Activated T-helper 1 cell treated with Interleukin-2 at 50 U/mL for 16 hours (primary cell): Measurements from ENCODE around the gene EHMT1.

Experiments used
- DNase-seq: peaks from one replicate; pipeline ENCODE4 v3.0.0-alpha.2; 2020; ENCODE audit warnings: low read depth

EHMT1 gene

DNA sequence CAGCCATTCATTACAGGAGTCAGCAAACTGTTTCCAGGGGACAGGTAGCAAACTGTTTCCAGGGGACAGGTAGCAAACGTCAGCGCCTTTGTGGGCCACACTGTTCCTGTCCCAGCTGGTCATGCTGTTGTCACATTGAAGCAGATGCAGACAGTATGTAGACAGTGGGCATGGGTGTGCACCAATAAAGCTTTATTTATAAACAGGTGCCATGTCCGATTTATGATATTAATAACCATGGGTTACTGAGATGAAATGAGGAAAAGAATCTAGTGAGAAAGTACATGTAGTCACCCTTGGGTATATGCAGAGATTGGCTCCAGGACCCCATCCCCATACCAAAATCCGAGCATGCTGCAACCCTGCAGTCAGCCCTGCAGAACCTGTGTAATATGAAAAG is 122.5 kb downstream of the EHMT1 start:
- DNase-seq, result no peak

DNA sequence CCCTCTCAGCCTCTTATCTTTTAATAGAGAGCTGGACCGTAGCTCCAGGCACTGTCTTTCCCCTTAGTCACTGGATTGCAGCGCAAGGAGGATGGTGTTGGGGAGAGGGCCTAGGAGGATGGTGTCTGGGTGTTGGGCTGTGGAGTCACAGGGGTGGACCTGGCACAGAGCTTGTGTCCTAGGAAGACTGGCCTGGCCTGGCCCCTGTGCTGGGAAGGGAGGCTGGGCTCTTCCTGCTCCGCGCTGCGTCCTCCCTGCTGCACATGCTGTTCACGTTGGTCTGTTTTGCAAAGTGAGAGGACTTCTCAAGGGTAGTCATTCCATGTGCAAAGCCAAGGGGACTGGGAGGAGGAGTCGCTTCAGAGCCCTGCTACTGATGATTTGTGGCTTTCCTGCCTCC is 123.9 kb downstream of the EHMT1 start:
- DNase-seq, result no peak

- no peak for DNase-seq
Measured at GRCh38 chr9:137743695-137744094, 124.9 kb downstream of the EHMT1 start.

DNA sequence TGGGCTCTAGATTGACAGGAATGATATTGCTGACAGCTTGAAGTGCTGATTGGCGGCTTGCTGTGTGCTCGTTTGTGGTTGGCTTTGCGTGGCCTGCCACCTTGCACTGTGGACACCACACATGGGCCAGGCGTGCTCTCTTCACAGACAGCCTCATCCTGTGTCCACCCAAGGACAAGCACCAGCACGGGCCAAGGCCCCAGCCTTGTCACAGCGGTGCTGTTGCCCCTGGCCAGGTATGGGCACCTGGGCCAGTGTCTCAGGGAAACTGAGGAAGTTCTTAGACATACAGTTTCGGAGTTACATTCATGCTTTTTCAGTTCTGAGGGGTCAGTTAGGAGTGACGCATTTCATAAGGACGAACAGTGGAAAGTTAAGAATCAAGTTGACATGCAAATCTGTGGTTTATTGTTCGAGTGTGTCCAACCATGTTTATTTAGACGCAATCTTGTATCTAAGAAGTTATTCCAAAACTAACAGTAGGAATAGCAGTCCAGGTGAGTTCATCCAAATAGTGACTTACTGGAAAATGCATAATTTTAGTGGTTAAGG is 125.9 kb downstream of the EHMT1 start:
- DNase-seq, result no peak

DNA sequence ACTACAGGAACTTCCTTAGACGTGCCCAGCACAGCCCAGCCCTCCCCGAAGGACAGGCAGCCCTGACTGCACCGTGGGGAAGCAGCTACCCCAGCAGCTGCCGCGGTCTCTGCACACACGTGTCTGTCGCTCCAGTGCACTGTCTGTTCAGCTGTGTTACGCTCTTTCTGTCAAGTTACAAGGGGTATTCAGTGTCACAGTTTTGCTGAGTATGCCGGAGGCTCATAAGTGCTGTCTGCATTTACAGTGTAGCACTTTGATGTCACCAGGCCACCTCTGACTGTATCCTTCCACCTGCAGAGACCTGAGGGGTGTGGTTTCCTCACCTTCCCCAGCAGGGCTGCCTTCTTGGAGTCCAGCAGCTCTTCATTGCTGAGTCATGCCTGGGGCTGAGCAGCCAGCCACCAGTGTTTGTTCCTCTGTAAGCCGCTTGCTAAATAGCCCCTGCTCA is 126.8 kb downstream of the EHMT1 start:
- no peak for DNase-seq

DNA sequence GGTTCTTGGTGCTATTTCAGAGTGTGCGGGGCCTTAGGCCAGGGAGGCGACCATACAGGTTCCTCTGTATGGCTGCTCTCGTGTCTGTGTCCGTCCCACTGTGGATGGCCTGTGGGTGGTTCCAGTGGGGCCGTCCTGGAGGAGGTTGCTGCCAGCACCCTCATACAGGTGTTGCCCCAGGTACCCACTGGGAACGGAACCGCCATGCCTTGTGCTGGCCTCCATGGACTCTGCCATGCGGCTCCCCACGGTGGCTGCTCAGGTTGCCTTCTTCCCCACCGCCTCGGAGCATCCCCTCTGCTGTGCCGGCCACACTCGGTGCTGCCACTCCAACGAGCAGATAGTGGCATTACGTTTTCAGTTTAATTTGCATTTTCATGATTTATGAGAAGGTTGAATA is 129.5 kb downstream of the EHMT1 start:
- no peak for DNase-seq

GRCh38 chr9:137748741-137749140 is 129.9 kb downstream of the EHMT1 start:
- DNase-seq, result no peak

- DNase-seq, result no peak
Measured at GRCh38 chr9:137749511-137749910, 130.7 kb downstream of the EHMT1 start.

- no peak for DNase-seq
Measured at GRCh38 chr9:137750007-137750406, 131.2 kb downstream of the EHMT1 start.

- no peak for DNase-seq
Measured at GRCh38 chr9:137750566-137750965, 131.8 kb downstream of the EHMT1 start.

DNA sequence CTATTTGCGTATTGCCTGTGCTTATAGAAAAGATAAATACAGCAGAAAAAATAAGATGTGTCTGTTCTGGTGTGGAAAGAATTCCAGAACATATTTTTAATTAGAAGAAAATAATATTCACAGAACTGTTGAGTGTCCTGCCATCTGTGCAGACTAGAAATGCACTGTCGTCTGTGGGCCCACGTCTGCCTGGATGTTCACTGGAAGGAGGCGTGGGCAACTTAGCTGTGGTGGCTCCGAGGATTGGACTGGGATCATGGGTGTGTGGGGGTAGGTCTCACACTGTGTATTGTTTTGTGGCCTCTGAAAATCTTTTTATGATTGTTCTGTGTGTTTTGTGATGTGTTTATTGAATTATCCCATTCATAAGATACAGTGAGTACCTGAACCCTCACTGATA is 132.8 kb downstream of the EHMT1 start:
- DNase-seq, result no peak

DNA sequence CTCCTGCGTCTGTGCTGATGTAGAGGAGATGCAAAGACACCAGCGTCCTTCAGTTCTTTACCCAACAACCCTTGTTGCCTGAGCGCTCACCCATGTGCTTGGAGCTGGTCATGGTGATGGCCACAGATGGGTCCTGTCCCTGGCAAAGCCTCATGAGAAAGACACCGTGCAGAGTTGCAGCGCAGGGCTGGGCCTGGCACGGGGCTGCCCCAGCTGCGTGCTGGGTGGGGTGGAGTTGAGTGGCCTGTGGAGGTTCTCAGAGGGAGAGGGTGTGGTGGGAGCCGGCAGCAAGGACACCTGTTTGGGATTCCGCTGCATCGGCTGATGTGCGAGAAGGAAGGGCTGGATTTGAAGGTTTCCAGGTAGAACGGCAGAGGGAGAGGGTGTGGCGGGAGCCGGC is 133.6 kb downstream of the EHMT1 start:
- no peak for DNase-seq

- no peak for DNase-seq
Measured at GRCh38 chr9:137753192-137753765, 134.5 kb downstream of the EHMT1 start.

DNA sequence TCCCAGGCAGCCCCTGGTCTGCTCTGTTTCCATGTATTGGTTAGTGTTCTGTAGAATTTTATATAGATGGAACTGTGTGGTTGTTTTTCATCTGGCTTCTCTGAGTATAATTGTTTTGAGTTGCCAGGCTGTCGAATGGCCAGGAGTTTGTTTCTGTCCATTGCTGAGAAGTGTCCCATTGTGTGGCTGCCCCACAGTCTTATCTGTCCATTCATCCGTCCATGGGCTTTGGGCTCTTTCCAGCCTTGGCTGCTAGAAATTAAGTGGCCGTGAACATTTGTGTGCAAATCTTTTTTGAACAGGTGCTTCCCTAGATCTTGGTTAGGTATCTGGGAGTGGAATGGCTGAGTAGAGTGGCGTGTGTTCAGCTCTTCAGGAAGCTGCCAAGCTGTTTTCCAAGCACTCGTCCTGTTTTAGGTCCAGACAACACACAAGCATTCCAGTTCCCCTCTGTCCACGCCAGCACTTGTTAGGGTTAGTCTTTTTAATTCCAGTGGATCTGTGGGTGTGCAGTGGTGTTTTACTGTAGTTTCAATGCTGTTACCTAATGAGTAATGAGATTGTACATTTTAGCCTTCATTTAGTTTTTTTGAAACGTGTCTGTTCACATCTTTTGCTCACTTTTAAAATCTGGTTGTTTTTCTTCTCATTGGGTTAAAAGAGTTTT is 136.6 kb downstream of the EHMT1 start:
- DNase-seq, result no peak

DNA sequence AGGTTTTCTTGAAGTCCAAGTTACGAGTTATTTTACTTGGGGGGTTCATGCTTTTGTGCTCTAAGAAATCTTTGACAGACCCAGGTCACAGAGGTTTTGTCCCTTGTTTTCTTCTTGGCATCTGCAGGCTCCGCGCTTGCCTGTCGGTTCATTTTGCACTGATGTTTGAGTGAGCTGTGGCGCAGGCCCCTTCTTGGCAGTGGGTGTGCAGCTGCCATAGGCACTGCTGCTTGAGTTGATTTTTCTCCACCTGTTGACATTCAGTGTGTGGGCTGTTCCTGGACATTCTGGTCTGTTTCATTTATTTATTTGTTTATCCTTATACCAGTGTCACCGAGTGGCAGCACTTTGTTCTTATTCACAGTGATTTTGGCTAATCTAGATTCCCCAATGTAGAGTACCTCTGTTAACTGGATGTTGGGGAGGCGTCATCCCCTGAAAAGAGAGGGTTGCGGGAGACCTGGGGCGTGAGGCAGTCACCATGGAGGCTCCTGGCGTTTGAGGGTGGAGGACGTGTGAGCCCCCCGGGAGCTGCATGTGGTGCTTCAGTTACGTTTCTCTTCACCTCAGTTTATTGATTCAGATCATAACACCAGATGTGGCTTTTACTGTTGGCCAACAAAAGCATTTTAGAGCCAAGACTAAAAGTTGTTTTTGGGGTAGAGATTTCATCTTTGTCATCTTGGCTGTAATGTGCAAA is 137.4 kb downstream of the EHMT1 start:
- no peak for DNase-seq

DNA sequence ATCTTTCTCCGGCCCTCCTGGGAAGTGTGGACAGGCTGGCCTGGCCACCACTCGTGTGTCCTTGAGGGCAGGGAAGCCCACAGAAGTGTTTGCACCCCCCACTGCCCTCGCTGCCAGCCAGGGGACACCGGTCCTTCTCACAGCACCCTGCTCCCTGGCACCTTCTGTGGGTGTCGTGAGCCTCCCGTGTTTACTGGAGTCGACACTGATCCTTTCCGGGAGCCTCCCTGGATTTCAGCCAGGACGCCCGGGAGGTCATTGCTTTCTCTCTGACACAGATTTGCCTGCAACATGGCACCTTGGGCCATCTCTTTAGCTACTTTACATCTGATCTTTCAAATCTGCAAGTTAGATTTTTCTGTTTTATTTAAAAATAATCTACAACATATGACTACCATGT is 138.3 kb downstream of the EHMT1 start:
- DNase-seq, result no peak

GRCh38 chr9:137757613-137758029 is 138.8 kb downstream of the EHMT1 start:
- DNase-seq, result no peak

DNA sequence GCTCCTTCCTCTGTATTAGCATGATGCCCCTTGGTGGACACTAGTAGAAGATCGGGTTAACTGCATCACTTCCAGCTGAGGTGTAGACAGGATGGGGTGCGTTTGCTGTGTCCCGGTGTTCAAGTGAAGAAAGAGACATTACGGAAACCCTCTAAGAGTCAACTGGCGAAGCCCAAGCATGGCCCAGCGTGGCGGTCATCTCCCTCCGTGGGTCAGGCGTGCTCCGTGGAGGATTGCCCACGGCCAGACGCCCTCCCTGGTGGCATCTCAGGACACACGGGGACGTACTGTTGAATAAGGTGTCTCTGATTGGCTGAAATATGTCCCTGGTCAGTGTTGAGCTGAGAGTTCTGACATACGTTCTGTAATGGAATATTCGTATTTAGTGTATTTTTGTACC is 139.3 kb downstream of the EHMT1 start:
- DNase-seq, result no peak

DNA sequence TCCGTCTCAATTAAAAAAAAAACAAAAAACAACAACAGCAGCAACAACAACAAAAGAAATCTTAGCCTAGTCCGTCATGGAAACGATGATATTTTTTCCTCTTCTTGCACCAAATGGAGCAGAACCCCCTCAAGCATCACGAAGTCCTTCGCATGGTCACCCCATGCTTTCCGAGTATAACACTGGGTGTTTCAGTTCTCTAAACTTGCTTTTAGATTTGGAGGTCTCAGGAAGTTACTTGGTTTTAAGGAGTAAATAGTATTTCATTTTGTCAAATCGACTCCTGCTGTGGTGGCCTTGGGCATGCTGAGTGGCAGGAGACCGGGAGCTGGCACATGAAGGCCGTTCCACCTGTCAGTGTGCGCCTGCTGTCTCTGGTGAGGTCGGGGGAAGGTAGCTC is 140.3 kb downstream of the EHMT1 start:
- no peak for DNase-seq

DNA sequence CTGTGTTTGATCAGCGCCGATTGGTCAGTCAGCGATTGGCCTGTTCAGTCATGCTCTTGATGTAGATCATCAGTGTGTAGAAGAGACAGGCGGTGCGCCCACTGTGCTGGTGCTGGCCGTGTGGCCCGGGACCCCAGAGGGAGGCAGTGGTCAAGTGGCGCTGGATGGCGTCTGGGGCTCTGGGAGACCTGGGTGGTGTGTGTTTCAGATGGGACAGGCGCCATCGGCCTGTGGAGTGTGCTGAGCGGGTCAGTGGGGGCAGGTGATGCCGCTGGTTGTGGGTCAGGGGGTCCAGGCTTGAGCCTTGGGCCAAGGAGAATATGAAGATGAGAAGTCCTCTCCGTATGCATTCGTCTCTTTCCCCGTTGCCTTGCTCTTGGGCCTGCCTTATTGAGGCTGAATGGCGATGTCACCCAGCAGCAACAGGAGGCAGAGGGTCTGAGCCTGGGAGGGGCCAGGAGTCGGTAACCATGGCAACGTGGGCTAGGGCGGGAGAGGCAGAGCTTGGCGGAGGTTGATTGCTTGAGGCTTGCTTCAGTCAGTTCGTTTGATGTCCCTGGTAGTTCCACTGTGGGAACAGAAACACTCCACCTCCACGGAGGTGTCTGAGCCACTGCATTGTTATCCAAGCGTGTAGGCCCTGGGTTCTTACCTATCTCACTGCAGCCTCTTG is 141.0 kb downstream of the EHMT1 start:
- no peak for DNase-seq

DNA sequence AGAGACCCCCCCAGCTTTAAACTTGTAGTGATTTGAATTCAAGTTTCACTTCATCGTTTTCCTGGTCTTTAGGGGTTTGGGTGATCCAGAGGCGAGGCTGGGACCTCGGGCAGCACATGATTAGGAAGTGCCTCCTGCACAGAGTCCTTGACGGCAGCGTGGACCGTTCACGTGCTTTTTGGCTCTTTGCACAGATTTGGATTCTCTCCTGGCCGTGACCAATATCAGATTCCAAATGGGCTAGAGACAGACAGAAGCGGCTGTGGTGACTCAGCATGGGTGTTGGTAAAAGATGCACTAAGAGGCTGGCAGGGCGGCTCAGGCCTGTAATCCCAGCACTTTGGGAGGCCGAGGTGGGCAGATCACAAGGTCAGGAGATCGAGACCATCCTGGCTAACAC is 141.6 kb downstream of the EHMT1 start:
- DNase-seq, result no peak

GRCh38 chr9:137761032-137761431 is 142.2 kb downstream of the EHMT1 start:
- no peak for DNase-seq

DNA sequence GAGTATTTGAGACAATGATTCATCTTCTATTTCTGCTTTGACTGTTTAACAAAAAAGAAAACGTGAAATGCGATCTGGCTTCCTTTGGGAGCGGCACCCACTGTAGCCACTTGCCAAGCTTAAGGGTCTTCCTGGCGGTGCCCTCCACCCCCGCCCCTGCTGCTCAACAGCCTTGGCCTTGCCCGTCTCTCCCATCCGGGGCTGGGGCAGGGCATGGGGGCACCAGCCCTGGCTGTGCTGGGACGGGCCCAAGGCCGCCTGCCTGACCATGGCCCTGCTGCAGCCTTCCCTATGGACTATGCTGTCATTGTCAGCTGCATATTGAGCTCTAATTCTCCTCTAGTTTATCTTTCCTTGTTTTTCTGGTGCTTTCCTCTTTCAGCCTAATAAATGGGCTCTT is 143.0 kb downstream of the EHMT1 start:
- no peak for DNase-seq
